Nephron (organoid): ENCODE measurements around the gene KCNMA1.

ENCODE experiments used
- H3K27ac Mint-ChIP-seq, 3 experiments: 2 replicates each; pipeline ENCODE4 v1.8.0; 2020; ENCODE audit warnings: mixed read lengths in 3 of 3, mild to moderate bottlenecking in 2 of 3, moderate library complexity in 1 of 3
- H3K27me3 Mint-ChIP-seq: 2 replicates; pipeline ENCODE4 v1.8.0; 2021; ENCODE audit warnings: low read depth, mild to moderate bottlenecking, moderate library complexity, mixed read lengths
- H3K36me3 Mint-ChIP-seq: 2 replicates; pipeline ENCODE4 v1.8.0; 2020; ENCODE audit warnings: low read depth, mixed read lengths
- H3K4me1 Mint-ChIP-seq: 2 replicates; pipeline ENCODE4 v1.8.0; 2020; ENCODE audit warnings: mixed read lengths
- H3K4me3 Mint-ChIP-seq, 3 experiments: 2 replicates each; pipeline ENCODE4 v1.8.0; 2020; ENCODE audit warnings: mild to moderate bottlenecking in 3 of 3, mixed read lengths in 3 of 3, moderate library complexity in 2 of 3
- H3K9me3 Mint-ChIP-seq: 2 replicates; pipeline ENCODE4 v1.8.0; 2020; ENCODE audit warnings: mixed read lengths
- CTCF ChIP-seq, 3 experiments: fragments of 200-600 bp; sonication (generic); IDR thresholded peaks; one replicate each; pipeline ENCODE4 v1.5.0; 2021; ENCODE audit warnings: antibody characterized with exemption in 3 of 3; ENCODE audit not compliant: unreplicated experiment in 3 of 3

Gene KCNMA1

GRCh38 chr10:77604941-77605351 is 32.7 kb downstream of the KCNMA1 start:
- H3K27ac Mint-ChIP-seq: no peak overlapping the region
- H3K4me1 Mint-ChIP-seq: peaks cover 26% of the 10 kb centered on the region
- H3K9me3 Mint-ChIP-seq: no peaks in the 10 kb centered on the region
- H3K4me3 Mint-ChIP-seq: no peak overlapping the region
- H3K36me3 Mint-ChIP-seq: no peaks in the 10 kb centered on the region
- H3K27me3 Mint-ChIP-seq: peaks cover 22% of the 10 kb centered on the region
- no peak for TF ChIP-seq CTCF (IDR thresholded peaks at IDR 0.05; ENCODE audit: unreplicated experiment in 3 of 3)

- H3K27me3 Mint-ChIP-seq: peaks cover 26% of the 10 kb centered on the region
These were observed 33.5 kb downstream of the KCNMA1 start for GRCh38 chr10:77604063-77604462.

GRCh38 chr10:77603534-77603927 is 34.1 kb downstream of the KCNMA1 start:
- no peak for TF ChIP-seq CTCF (IDR thresholded peaks at IDR 0.05; ENCODE audit: unreplicated experiment in 3 of 3)
- Mint-ChIP-seq H3K27ac (no peak overlapping the region), H3K4me3 (no peak overlapping the region), H3K9me3 (no peaks in the 10 kb centered on the region), H3K4me1 (peaks cover 16% of the 10 kb centered on the region), H3K27me3 (peaks cover 26% of the 10 kb centered on the region), H3K36me3 (no peaks in the 10 kb centered on the region)

More at GRCh38 chr10:77604063-77604462, 33.5 kb downstream of the KCNMA1 start:
- no peaks in the 10 kb centered on the region for H3K36me3 Mint-ChIP-seq
- TF ChIP-seq CTCF (IDR thresholded peaks at IDR 0.05; ENCODE audit: unreplicated experiment in 3 of 3): no peak
- no peaks in the 10 kb centered on the region for H3K9me3 Mint-ChIP-seq
- no peak overlapping the region for H3K4me3 Mint-ChIP-seq
- H3K4me1 Mint-ChIP-seq: peaks cover 17% of the 10 kb centered on the region
- H3K27ac Mint-ChIP-seq: no peak overlapping the region

GRCh38 chr10:77602913-77603533 is 34.6 kb downstream of the KCNMA1 start:
- Mint-ChIP-seq H3K27ac (peak overlapping the region in 2 of 3 experiments; percentile 25 to 71), H3K36me3 (no peaks in the 10 kb centered on the region), H3K4me1 (peaks cover 16% of the 10 kb centered on the region), H3K27me3 (peaks cover 23% of the 10 kb centered on the region), H3K4me3 (peak overlapping the region in 2 of 3 experiments; percentile 2 to 9), H3K9me3 (no peaks in the 10 kb centered on the region)
- no peak for TF ChIP-seq CTCF (IDR thresholded peaks at IDR 0.05; ENCODE audit: unreplicated experiment in 3 of 3)

- Mint-ChIP-seq H3K27ac (peak overlapping the region in 1 of 3 experiments; percentile 71), H3K4me1 (peaks cover 16% of the 10 kb centered on the region), H3K9me3 (no peaks in the 10 kb centered on the region), H3K4me3 (no peak overlapping the region), H3K36me3 (no peaks in the 10 kb centered on the region), H3K27me3 (peaks cover 22% of the 10 kb centered on the region)
- TF ChIP-seq CTCF (IDR thresholded peaks at IDR 0.05; ENCODE audit: unreplicated experiment in 3 of 3): no peak
These were observed 35.2 kb downstream of the KCNMA1 start for GRCh38 chr10:77602231-77602912.

- H3K27me3 Mint-ChIP-seq: peaks cover 18% of the 10 kb centered on the region
- H3K9me3 Mint-ChIP-seq: no peaks in the 10 kb centered on the region
- H3K27ac Mint-ChIP-seq: no peak overlapping the region
- no peak overlapping the region for H3K4me3 Mint-ChIP-seq
- H3K4me1 Mint-ChIP-seq: peaks cover 16% of the 10 kb centered on the region
- no peaks in the 10 kb centered on the region for H3K36me3 Mint-ChIP-seq
- TF ChIP-seq CTCF (IDR thresholded peaks at IDR 0.05; ENCODE audit: unreplicated experiment in 3 of 3): no peak
These were observed 36.1 kb downstream of the KCNMA1 start for GRCh38 chr10:77601488-77601887.
